Superior temporal gyrus (tissue), 1 donor: ENCODE measurements around the gene OLFML3.
A peak's percentile ranks its signal among the peaks of the same experiment; 100 is the strongest.
"Not testable (repeated sequence)": the region's sequence is repeated elsewhere in the genome, so short reads cannot be mapped to it uniquely, and the experiment has no call there.

ENCODE experiments used
- DNase-seq: peaks from one replicate; pipeline ENCODE4 v3.0.0-alpha.2; 2016; ENCODE audit errors: extremely low spot score

Gene OLFML3

DNA sequence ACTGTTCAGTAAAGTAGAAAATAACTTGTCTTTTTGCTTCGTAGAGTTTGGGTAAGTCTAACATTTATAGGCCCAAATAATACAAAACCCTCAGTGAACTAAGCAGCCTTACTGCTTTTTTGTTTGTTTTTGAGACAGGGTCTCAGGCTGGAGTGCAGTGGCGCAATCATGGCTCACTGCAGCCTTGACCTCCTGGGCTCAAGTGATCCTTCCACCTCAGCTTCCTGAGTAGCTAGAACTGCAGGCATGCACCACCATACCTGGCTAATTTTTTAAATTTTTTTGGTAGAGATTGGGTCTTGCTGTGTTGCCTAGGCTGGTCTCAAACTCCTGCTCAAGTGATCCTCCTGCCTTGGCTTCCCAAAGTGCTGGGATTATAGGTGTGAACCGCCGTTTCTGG lies 31.1 kb upstream of the OLFML3 start:
- not testable (repeated sequence) for DNase-seq

DNA sequence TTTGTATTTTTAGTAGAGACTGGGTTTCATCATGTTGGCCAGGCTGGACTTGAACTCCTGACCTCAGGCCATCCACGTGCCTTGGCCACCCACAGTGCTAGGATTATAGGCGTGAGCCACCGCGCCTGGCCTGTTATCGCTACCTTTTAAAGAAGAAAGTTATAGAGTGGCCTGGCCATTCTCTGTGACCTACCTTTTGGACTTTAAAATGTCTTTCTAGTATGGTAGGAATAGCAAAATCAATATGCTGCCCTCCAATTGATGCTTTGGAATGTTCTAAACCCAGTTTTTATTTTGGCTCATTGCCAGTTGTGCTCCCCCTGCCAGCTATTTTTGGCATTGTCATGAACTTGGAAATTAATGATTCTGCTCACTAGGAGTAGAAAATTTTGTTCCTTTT lies 30.3 kb upstream of the OLFML3 start:
- no peak for DNase-seq

DNA sequence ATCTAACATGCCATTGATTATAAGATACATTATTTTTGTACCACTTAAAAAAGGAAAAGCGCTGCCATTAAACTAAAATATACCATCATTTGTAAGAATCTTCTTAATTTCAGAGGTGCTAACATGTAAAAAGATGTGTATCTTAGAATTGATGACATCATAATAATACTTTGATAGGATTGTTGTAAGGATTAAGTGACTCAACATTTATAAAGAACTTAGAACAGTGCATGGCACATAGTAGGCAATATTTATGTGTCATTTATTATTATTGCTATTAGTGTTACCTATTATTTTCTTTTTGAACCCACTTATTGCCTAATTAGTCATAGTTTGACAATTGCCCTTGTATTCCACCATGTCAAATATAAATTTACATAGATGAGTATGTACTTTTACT lies 28.4 kb upstream of the OLFML3 start:
- no peak for DNase-seq

DNA sequence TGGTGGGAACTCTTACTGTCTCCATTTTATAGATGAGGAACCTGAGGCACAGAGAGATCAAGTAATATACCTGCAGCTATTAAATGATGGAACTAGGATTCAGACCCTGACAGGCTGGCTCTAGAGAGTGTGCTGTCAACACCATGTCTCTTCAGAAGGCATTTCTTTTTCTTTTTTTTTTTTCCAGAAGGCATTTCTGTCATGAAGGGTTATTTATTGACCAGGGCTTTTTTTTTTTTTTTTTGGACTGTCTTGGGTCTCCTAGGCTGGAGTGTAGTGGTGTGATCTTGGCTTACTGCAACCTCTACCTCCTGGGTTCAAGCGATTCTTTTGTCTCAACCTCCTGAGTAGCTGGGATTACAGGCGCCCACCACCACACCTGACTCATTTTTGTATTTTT lies 27.6 kb upstream of the OLFML3 start:
- no peak for DNase-seq

DNA sequence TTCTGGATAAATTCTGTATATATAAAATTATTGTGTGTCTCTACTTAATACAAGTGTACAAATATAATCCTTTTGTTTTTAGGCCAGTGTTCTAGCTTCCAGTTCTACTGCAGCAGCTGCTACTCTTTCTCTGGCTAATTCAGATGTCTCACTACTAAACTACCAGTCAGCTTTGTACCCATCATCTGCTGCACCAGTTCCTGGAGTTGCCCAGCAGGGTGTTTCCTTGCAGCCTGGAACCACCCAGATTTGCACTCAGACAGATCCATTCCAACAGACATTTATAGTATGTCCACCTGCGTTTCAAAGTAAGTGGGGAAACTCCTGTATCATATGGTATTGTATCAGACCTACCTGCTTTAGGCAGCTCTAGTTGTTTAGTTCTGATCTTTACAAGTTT lies 21.3 kb upstream of the OLFML3 start:
- no peak for DNase-seq

DNA sequence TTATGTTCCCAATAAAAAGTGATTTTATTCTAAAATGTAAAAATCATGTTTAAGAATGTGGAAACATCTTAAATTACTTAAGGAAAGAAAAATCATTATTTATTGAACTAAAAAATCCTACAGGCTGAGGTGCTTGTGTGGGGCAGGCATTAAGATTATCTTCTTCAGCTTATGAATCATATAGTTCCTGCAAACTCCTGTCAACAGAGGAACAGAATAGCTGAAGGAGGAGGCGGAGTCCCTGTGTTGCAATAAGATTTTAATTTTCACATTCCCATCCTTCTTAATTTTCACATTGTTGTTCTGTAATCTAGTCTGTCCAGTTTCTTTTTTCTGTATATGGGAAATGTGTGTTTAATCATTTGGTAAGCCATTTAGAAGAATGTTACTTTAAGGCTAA lies 20.6 kb upstream of the OLFML3 start:
- no peak for DNase-seq

DNA sequence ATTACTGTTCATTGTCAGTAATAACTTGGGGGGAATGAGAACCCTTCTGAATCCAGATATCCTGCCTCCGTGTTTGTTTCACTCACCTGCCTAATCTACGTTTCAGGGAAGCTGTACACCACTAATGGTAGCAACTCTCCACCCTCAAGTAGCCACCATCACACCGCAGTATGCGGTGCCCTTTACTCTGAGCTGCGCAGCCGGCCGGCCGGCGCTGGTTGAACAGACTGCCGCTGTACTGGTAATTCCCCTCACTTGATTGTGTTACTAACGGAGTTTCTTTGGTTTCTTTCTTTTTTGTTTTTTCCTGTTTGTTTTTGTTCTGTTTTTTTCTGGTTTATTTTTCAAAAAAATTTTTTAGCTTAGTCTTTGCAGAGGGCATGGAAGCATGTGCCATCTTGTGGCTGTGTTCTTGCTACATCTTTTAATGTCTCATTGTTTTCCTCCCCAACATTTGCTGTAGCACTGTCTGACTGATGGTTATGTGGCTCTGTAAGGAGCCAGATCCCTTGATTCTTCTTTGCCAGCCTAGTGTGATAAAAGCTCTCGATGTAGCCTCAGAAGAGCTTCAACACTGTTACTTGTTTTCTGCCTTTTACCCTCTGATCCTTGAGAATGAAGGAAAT lies 15.9 kb upstream of the OLFML3 start:
- DNase-seq, result peak; percentile 53

DNA sequence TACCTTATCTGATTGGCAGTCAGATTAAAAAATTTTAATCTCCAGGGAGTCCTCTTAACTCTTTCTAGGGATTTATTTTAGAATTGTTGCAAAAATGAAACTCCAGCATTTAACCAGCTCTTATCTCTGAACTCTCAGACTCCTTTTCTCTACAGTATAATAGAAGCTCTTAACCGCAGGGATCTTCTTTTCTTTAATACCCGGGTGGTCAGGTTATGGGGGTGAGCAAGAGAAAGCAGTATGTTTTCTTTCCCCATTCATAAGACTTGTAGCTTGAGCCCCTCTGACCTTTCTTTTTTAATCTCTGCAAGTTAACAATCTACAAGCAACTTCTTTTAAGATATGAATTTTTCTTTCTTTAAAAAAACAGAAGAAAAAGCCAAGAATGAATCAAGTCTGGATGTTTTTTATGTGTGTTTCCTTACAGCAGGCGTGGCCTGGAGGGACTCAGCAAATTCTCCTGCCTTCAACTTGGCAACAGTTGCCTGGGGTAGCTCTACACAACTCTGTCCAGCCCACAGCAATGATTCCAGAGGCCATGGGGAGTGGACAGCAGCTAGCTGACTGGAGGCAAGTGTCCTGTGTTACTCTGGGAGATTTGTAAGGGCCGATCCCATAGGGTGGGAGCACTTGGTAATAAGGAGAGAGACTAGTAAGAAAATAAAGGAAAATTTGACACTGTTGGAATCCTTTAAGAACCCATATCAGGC lies 13.4 kb upstream of the OLFML3 start:
- no peak for DNase-seq

DNA sequence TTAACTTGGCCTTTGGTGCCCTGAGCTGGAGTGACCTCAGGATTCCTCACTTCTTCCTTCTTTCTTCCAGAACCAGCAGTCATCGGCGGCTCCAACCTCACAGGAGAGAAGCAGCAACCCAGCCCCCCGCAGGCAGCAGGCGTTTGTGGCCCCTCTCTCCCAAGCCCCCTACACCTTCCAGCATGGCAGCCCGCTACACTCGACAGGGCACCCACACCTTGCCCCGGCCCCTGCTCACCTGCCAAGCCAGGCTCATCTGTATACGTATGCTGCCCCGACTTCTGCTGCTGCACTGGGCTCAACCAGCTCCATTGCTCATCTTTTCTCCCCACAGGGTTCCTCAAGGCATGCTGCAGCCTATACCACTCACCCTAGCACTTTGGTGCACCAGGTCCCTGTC lies 6.3 kb upstream of the OLFML3 start:
- DNase-seq, result no peak

DNA sequence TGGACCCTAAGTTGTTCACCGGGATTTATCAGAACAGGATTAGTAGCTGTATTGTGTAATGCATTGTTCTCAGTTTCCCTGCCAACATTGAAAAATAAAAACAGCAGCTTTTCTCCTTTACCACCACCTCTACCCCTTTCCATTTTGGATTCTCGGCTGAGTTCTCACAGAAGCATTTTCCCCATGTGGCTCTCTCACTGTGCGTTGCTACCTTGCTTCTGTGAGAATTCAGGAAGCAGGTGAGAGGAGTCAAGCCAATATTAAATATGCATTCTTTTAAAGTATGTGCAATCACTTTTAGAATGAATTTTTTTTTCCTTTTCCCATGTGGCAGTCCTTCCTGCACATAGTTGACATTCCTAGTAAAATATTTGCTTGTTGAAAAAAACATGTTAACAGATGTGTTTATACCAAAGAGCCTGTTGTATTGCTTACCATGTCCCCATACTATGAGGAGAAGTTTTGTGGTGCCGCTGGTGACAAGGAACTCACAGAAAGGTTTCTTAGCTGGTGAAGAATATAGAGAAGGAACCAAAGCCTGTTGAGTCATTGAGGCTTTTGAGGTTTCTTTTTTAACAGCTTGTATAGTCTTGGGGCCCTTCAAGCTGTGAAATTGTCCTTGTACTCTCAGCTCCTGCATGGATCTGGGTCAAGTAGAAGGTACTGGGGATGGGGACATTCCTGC lies 3.9 kb upstream of the OLFML3 start:
- no peak for DNase-seq

DNA sequence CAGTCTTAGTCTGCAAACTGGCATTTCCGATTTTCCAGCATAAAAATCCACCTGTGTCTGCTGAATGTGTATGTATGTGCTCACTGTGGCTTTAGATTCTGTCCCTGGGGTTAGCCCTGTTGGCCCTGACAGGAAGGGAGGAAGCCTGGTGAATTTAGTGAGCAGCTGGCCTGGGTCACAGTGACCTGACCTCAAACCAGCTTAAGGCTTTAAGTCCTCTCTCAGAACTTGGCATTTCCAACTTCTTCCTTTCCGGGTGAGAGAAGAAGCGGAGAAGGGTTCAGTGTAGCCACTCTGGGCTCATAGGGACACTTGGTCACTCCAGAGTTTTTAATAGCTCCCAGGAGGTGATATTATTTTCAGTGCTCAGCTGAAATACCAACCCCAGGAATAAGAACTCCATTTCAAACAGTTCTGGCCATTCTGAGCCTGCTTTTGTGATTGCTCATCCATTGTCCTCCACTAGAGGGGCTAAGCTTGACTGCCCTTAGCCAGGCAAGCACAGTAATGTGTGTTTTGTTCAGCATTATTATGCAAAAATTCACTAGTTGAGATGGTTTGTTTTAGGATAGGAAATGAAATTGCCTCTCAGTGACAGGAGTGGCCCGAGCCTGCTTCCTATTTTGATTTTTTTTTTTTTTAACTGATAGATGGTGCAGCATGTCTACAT lies 2.5 kb upstream of the OLFML3 start:
- no peak for DNase-seq

DNA sequence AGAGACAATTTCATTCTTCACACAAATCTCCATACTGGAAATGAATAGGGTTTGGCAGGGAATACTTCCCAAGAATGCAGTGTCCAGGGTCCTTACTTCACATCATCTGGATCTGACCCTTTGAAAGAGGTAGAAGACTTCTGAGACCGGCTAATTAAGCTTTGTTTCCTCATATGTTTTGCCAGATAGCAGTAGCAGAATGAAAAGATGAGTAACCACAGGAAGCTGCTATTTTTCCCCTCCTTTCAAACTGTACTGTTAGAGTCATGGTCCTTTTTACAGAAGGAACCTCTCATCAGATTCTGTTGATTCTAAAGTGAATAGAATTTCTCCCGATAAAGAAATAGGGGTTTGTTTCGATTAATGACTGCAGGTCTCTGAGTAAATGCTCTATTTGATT lies 1.4 kb upstream of the OLFML3 start:
- no peak for DNase-seq

DNA sequence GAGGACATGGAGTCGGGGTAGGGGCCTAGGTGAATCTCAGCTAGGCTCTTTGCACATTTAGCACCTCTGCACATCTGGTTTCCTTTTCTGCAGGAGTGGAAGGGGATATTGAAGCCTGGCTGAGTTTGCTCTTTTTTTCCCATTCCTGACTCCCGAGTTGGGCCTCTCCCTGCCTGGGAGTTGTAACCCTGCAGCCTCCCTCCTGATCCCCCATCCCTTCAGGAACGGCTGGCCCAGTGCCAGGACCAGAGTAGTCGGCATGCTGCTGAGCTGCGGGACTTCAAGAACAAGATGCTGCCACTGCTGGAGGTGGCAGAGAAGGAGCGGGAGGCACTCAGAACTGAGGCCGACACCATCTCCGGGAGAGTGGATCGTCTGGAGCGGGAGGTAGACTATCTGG lies 836 bp downstream of the OLFML3 start:
- no peak for DNase-seq

DNA sequence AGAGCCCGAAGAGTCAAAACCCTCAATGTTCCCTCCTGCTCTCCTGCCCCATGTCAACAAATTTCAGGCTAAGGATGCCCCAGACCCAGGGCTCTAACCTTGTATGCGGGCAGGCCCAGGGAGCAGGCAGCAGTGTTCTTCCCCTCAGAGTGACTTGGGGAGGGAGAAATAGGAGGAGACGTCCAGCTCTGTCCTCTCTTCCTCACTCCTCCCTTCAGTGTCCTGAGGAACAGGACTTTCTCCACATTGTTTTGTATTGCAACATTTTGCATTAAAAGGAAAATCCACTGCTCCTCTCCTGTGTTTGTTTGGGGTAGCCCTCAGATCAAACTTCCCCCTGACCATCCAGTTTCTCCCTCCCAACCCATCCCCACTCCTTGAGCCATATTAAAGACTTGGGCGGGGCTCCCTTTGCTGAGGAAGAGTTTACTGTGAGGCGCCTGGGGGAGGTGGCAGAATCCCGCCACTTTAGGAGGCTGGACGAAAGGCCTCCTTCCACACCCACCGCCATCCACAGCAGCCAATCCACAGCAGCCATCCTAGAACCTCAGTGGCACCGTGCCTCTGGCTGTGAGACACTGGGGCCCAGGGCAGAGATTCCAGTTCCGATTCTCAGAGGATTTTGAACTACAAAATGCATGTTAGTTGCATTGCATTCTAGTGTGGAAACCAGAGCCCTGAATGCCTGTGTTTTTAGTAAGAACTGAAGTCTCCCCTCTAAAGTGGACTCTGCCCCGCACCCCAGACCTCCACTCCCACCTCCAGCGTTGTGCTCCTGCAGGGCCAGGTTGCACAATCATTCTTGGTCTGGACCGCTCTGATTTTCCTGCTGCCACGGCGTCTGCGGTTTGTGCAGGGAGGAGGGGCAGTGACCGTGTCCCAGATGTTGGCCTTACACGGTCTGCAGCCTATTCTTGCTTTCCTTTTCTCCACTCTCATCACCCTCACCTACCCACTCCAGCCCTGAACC lies 3.0 kb downstream of the OLFML3 start:
- DNase-seq, result no peak

DNA sequence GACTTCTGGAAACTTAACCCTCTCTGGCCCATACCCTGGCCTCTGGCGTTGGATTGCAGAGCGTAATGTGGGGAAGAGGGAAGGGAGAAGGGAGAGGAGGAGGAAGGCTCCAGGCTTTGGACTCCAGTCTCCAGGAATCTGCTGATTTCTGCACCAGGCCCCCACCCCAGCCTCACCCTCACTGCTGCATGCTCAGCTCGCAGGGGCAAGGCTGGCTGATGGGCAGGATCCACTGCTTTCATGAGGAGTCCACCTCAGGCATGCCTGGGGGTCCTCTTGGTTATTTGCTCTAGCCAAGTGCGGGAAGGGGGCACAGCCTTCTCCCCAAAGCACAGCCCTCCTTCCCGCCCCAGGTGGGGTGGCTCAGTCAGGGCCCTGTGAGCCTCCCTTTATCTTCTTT lies 3.7 kb downstream of the OLFML3 start:
- DNase-seq, result no peak

DNA sequence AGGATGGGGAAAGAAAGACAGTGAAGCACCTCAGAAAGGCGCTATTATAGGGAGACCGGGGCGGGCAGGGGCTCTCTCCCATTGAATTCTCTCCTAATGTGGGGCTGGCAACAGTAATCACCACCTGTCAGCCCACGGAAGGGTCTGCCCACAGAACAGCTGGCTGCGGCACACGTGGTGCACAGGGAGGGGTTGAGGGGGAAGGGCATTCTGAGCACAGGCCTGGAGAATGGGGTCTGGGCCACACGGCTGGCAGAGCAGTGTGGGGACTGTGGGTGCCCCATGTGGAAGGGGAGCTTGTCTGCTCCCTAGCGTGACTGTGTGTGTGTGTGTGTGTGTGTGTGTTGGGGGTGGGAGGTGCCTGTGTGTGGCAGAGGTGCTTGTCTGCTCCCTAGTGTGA lies 4.1 kb downstream of the OLFML3 start:
- DNase-seq, result no peak

DNA sequence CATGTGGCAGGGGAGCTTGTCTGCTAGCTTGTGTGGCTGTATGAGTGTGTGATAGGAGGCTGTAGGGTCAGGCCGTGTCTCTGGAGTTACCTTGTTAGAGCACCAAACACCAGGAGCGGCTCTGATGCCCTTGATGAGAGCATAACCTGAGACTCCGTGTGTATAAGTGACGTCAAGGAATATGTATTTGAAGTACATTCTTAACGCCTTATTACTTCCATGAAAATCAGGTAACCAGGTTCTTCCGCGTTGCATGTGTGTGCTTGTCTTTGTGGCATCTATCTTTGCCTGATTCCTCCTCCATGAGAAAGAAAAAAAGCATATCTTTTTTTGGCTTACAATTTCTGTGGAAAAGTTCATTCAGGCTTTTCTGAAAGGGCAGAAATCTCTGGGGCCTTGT lies 4.6 kb downstream of the OLFML3 start:
- no peak for DNase-seq

DNA sequence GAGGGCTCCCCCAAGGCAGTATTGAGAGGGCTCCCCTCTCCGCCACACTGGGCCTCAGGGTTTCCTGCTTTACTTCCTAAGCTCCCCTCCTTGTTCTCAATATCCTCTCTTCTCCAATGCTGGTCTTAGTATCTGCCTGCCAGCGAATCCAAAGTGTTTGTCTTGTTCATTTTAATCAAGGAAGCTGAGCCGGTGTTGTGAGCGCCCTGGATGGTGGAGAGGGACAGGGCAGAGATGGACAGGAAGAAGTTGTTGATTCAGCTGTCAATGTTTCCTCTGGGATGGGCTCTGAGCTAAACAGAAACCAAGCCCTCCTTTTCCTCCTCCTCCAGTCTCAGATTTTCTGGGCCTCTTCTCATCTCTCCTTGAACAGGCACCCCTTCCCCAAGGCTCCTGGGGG lies 5.4 kb downstream of the OLFML3 start:
- no peak for DNase-seq

DNA sequence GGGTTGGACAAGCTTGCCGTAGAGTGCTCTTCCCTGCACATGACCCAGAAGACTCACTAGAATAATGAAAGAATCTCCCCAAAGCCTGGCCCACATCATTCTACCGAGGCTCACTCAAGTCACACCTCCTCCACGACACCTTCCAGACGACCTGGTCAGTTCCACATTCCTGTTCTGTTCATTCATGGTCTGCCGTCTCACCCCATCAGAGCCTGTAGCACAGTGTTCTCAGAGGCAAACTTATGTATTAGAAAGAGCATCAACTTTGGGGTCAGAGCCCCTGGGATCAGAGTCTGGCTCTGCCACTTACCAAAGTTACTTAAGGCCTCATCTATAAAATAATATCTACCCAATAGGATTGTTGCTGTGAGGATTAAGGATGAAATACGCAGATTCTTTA lies 7.5 kb downstream of the OLFML3 start:
- DNase-seq, result no peak

DNA sequence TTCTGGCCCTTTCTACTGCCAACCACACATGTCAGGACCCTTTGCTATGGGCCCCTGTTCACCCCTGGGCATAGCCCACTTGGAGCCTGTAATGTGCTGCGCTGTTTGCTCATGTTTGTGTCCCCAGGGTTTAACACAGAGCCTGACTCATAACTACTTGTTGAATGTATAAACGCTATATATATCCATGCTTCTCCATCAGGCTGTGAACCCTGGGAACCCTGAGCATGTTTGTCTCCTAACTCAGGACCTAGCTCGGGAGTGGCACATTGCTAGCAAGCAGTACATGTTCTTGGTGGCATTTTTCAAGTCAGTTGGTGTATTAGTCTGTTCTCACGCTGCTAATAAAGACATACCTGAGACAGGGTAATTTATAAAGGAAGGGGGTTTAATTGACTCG lies 8.0 kb downstream of the OLFML3 start:
- no peak for DNase-seq

DNA sequence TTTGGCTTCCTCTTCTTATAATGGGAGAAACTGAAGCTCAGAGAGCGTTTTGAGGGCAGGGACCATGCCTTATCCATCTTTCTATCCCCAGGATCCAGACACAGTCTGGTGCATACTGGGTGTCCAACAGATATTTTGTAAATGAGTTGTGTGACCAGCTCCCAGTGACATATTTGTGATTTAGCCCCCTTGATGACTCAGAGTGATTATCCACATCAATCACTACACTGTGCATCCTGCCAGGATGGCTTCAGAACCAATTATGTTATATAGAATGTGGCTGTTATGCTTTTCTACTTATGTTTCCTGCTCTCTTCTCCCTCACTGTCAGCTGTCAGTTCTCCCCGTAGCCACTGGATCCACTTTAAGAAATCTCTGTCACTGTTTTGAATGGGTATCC lies 11.3 kb downstream of the OLFML3 start:
- no peak for DNase-seq

DNA sequence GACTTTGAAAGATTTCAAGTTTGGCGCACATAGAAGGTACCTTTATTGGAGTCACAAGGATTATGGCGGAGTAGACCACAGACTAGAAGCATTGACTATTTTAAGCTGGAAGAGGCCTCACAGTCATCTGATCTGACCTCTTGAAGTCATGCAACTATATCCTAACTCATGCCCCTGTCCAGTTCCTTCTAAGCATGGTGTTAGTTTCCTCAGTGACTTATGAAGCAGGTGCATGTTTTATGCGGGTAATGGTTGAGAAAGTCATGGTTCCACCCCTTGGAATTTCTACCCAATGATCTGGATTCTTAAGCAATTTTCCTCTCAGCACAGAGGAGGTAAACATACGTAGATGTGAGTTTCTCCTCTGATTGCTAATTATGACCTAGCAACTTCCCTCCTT lies 11.7 kb downstream of the OLFML3 start:
- DNase-seq, result no peak
